GM18519 (cell line): ENCODE data around the gene FLNB.
A peak's percentile ranks its signal among the peaks of the same experiment; 100 is the strongest.

Source experiments
- ATAC-seq: cut with Tn5 transposase; IDR thresholded peaks from one replicate; pipeline ENCODE4 v1.9.1; 2021; ENCODE audit warnings: mild to moderate bottlenecking, moderate library complexity; ENCODE audit not compliant: unreplicated experiment, low FRiP score

The FLNB gene

DNA sequence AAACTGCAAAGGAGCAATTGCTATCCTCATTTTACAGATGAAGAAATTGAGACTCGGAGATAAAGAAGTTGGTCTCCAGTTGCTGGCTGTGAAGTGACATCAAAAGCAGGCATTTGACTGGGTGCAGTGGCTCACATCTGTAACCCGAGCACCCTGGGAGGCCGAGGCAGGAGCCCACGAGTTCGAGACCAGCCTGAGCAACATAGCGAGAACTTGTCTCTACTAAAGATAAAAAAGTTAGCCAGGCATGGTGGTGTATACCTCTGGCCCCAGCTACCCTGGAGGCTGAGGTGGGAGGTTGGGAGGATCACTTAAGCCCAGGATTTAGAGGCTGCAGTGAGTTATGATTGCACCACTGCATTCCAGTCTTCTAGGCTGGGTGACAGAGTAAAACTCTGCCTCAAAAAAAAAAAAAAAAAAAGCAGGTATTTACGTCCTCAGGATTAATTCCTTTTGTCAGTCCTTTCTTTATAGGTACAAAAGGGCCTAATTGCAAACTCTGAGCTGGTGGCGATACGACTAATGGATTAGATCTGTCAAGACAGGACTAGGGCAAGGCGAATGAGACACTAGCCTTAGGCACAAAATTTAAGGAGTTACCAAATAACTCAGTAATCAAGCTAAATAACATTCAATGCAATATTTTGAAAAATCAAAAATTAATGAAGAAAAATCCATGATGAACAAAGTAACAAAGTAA lies 208.4 kb downstream of the FLNB start:
- no peak for ATAC-seq

DNA sequence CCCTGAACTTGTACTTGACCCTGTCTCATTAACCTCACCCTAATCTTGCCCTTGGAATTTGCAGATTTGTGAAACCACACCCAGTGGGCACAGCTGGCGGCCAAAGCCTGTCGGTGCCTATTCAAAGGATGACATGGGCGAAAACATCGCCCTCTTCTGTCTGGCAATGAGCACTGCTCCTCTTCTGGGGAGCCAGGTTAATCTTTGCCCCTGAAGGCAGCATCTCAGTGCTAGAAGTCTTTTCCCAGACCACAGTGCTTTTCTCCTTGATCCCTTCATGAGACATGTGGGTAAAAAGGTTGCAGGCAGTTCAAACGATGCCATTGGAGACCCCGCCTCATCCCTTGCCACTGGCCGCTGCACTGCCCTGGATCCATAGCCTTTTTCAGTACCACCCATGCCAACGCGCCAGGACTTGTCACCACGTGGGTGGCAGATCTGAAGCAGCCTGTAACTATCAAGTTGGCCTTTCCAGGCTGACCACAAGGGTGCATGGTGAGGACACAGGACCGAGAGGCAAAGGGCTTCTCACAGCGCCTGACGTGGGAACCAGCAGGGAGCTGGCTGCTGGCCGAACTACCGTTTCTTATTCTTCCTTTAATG lies 209.1 kb downstream of the FLNB start:
- peak; percentile 30 for ATAC-seq

DNA sequence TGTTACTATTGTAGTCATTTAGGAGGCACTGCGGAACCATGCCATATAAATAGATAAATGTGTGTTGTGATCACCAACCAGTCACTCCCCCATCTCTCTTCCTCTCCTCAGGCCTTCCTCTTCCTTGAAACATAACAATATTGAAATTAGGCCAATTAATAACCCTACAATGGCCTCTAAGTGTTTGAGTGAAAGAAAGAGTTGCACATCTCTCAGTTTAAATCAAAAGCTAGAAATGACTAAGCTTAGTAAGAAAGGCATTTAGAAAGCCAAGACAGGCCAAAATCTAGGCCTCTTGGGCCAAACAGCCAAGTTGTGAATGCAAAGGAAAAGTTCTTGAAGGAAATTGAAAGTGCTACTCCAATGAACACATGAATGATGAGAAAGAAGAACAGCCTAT lies 210.7 kb downstream of the FLNB start:
- ATAC-seq = no peak
